Measurements from ENCODE around the gene NR1H2. TPM values are rescaled to one million over a fixed set of nuclear protein-coding genes. Genes with fewer than 3 reads are reported as not detected.

The NR1H2 gene
- total RNA-seq, 1 experiment from 2014 or later, result 40.3 TPM

GRCh38 chr19:50401605-50402450, 25.6 kb downstream of the NR1H2 start:
- DNase-seq (ENCODE audit: low read depth, low spot score), result no peak
- no peak for ATAC-seq

More at GRCh38 chr19:50401605-50402450, 25.6 kb downstream of the NR1H2 start:
- Histone ChIP-seq H4K20me1 (ENCODE audit: insufficient read depth) (no peaks in the 10 kb centered on the region), H3K4me2 (ENCODE audit: low read length) (no peak overlapping the region), H3K9me2 (ENCODE audit: insufficient read depth) (no peaks in the 10 kb centered on the region), H3K4me3 (replicated peaks in 1 of 2; ENCODE audit: low read depth in 1 of 2, low read length in 2 of 2) (no peak overlapping the region), H3K27ac (ENCODE audit: low read depth, low read length) (no peak overlapping the region; the same call in 1 of the 2 replicates), H3K36me3 (ENCODE audit: control insufficient read depth in 1 of 2, insufficient read depth in 2 of 2, low read length in 2 of 2) (peaks cover 3 to 33% of the 10 kb centered on the region in 2 experiments; a peak in 1 of 4 replicates), H3K27me3 (ENCODE audit: insufficient read depth, low read length) (no peaks in the 10 kb centered on the region), H3K9ac (ENCODE audit: low read length) (no peak overlapping the region), H3K4me1 (ENCODE audit: control insufficient read depth in 1 of 2, insufficient read depth in 2 of 2, low read length in 2 of 2) (no peaks in the 10 kb centered on the region), H3K9me3 (ENCODE audit: control insufficient read depth in 1 of 2, insufficient read depth in 1 of 2, low read depth in 1 of 2, low read length in 2 of 2) (no peaks in the 10 kb centered on the region), H3K79me2 (ENCODE audit: insufficient read depth, low read length) (peaks cover 23% of the 10 kb centered on the region), H2AFZ (ENCODE audit: low read depth, low read length, poor library complexity, severe bottlenecking) (no peak overlapping the region)
- RAD21 ChIA-PET (ENCODE audit: low non-redundant PET in 1 of 2, low total read pairs in 2 of 2, uncharacterized antibody in 2 of 2, unreplicated experiment in 2 of 2), result no interaction called here
- intact Hi-C loops (cut with micrococcal nuclease), result no loop called here
- TF ChIP-seq MAX (IDR thresholded peaks at IDR 0.05) (no peak), CTCF (IDR thresholded peaks at IDR 0.05 in 2 of 3, conservative IDR thresholded peaks at IDR 0.05 in 1 of 3; ENCODE audit: borderline replicate concordance in 1 of 3, insufficient read depth in 1 of 3, low read depth in 2 of 3, low read length in 2 of 3) (peak in 1 of 3 experiments; percentile 17; a peak in 1 of 6 replicates), CBX3 (IDR thresholded peaks at IDR 0.05; ENCODE audit: low read depth) (no peak)
- POLR2A ChIA-PET, result no interaction called here
- CTCF ChIA-PET, result no interaction called here
- no TSS peak for BruUV-seq (replicated peaks)
